ENCODE measurements around the gene SEC24D.
A peak's percentile ranks its signal among the peaks of the same experiment; 100 is the strongest.

Gene SEC24D

DNA sequence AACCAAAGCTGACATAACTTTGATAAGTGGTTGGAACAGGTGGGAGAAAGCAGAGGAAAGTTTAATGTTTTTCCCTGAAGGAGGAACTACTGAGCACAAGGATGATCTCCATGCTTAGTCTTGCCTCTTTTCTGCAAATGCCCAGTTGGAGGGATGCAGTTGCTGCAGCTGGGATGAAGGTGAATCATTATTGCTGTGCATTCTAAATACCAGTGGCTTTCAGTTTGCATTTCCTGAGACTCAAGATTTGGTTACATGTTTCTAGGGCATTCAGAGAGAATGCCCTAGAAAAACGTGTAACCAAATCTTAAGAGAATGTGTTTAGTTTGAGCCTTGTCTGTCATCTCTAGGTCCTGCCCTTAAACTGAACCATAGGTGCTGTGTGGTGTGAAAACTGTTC lies 108.6 kb downstream of the SEC24D start:
- H3K27me3 ChIP-seq (ENCODE audit: control insufficient read depth, insufficient read depth, low read length), result no peaks in the 10 kb centered on the region
- H3K9ac ChIP-seq (ENCODE audit: low read depth, low read length), result no peak overlapping the region
- H3K36me3 ChIP-seq (ENCODE audit: insufficient read depth, low read length), result peaks cover 88% of the 10 kb centered on the region
- no peak overlapping the region for H3K4me3 ChIP-seq (ENCODE audit: low read length)
- H3K4me2 ChIP-seq (ENCODE audit: low read length), result no peak overlapping the region
- H3K4me1 ChIP-seq (ENCODE audit: control insufficient read depth, insufficient read depth, low read length), result peaks cover 30% of the 10 kb centered on the region
- no peaks in the 10 kb centered on the region for H3K9me3 ChIP-seq (replicated peaks; ENCODE audit: low read length)

DNA sequence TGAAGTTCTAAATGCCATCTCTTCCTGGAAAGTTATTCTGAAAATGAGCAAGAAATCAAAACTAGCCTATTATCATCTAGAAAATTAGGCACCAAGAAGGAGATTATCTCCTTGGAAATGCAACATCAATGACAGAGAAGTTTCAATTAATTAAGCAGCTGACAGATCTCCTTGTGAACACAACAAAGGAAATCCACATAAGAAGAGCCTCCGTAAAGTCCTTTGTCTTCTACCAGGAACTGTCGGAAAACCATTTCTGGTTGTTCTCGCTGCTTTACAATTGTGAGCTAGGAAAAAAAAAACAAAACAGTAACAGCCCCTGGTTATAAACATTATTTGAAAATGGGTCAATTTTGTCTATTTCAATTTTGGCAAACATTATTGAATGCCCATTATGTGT lies 112.6 kb downstream of the SEC24D start:
- H3K9me3 ChIP-seq (replicated peaks; ENCODE audit: low read length), result no peaks in the 10 kb centered on the region
- no peak overlapping the region for H3K9ac ChIP-seq (ENCODE audit: low read depth, low read length)
- no peak overlapping the region for H3K4me2 ChIP-seq (ENCODE audit: low read length)
- H3K4me3 ChIP-seq (ENCODE audit: low read length), result no peak overlapping the region
- H3K36me3 ChIP-seq (ENCODE audit: insufficient read depth, low read length), result peaks cover 89% of the 10 kb centered on the region
- H3K27me3 ChIP-seq (ENCODE audit: control insufficient read depth, insufficient read depth, low read length), result no peaks in the 10 kb centered on the region
- H3K4me1 ChIP-seq (ENCODE audit: control insufficient read depth, insufficient read depth, low read length), result no peaks in the 10 kb centered on the region

- Histone ChIP-seq H3K9ac (ENCODE audit: low read depth, low read length) (no peak overlapping the region), H3K27me3 (ENCODE audit: control insufficient read depth, insufficient read depth, low read length) (no peaks in the 10 kb centered on the region), H3K9me3 (replicated peaks; ENCODE audit: low read length) (no peaks in the 10 kb centered on the region), H3K4me3 (ENCODE audit: low read length) (no peak overlapping the region), H3K4me1 (ENCODE audit: control insufficient read depth, insufficient read depth, low read length) (no peaks in the 10 kb centered on the region), H3K36me3 (ENCODE audit: insufficient read depth, low read length) (peaks cover 80% of the 10 kb centered on the region), H3K4me2 (ENCODE audit: low read length) (no peak overlapping the region)
Observed at GRCh38 chr4:118721752-118722151, 114.2 kb downstream of the SEC24D start.

GRCh38 chr4:118718511-118719170 lies 117.3 kb downstream of the SEC24D start:
- H3K4me1 ChIP-seq (ENCODE audit: control insufficient read depth, insufficient read depth, low read length), result no peaks in the 10 kb centered on the region
- H3K9ac ChIP-seq (ENCODE audit: low read depth, low read length), result no peak overlapping the region
- H3K9me3 ChIP-seq (replicated peaks; ENCODE audit: low read length), result no peaks in the 10 kb centered on the region
- no peak overlapping the region for H3K4me2 ChIP-seq (ENCODE audit: low read length)
- H3K4me3 ChIP-seq (ENCODE audit: low read length), result no peak overlapping the region
- no peaks in the 10 kb centered on the region for H3K27me3 ChIP-seq (ENCODE audit: control insufficient read depth, insufficient read depth, low read length)
- H3K36me3 ChIP-seq (ENCODE audit: insufficient read depth, low read length), result peaks cover 57% of the 10 kb centered on the region

DNA sequence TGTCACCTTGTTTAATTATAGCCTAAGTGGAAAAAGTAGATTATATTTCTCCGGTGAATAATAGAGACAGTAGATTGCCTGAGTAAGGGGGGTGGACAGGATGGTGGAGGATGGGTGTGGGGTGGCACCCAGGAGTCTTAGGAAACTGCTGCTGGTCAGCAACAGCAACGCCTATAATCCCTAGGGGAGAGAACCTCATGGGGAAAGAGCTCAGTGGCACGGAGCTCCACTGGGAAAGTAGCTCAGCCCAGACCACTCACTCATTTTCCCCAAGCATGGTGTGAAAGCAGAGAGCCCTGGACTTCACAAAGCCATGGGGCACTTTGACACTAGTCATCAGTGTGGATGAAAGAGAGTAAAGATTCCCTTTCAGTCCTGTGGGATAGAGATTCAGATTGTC lies 119.6 kb downstream of the SEC24D start:
- Histone ChIP-seq H3K27me3 (ENCODE audit: control insufficient read depth, insufficient read depth, low read length) (no peaks in the 10 kb centered on the region), H3K4me2 (ENCODE audit: low read length) (no peak overlapping the region), H3K4me1 (ENCODE audit: control insufficient read depth, insufficient read depth, low read length) (no peaks in the 10 kb centered on the region), H3K9me3 (replicated peaks; ENCODE audit: low read length) (no peaks in the 10 kb centered on the region), H3K36me3 (ENCODE audit: insufficient read depth, low read length) (peaks cover 43% of the 10 kb centered on the region), H3K4me3 (ENCODE audit: low read length) (no peak overlapping the region), H3K9ac (ENCODE audit: low read depth, low read length) (no peak overlapping the region)

- H3K4me3 ChIP-seq (ENCODE audit: low read length), result no peak overlapping the region
Observed at GRCh38 chr4:118714682-118715081, 121.2 kb downstream of the SEC24D start.

GRCh38 chr4:118712872-118713271 lies 123.1 kb downstream of the SEC24D start:
- no peak overlapping the region for H3K4me3 ChIP-seq (ENCODE audit: low read length)
- H3K4me1 ChIP-seq (ENCODE audit: control insufficient read depth, insufficient read depth, low read length), result no peaks in the 10 kb centered on the region
- no peak overlapping the region for H3K4me2 ChIP-seq (ENCODE audit: low read length)
- H3K36me3 ChIP-seq (ENCODE audit: insufficient read depth, low read length), result peaks cover 35% of the 10 kb centered on the region
- no peaks in the 10 kb centered on the region for H3K9me3 ChIP-seq (replicated peaks; ENCODE audit: low read length)
- no peaks in the 10 kb centered on the region for H3K27me3 ChIP-seq (ENCODE audit: control insufficient read depth, insufficient read depth, low read length)
- H3K9ac ChIP-seq (ENCODE audit: low read depth, low read length), result no peak overlapping the region

More at GRCh38 chr4:118714682-118715081, 121.2 kb downstream of the SEC24D start:
- Histone ChIP-seq H3K9ac (ENCODE audit: low read depth, low read length) (no peak overlapping the region), H3K36me3 (ENCODE audit: insufficient read depth, low read length) (peaks cover 44% of the 10 kb centered on the region), H3K27me3 (ENCODE audit: control insufficient read depth, insufficient read depth, low read length) (no peaks in the 10 kb centered on the region), H3K4me1 (ENCODE audit: control insufficient read depth, insufficient read depth, low read length) (no peaks in the 10 kb centered on the region), H3K4me2 (ENCODE audit: low read length) (no peak overlapping the region), H3K9me3 (replicated peaks; ENCODE audit: low read length) (no peaks in the 10 kb centered on the region)

GRCh38 chr4:118711052-118711451 lies 124.9 kb downstream of the SEC24D start:
- peaks cover 36% of the 10 kb centered on the region for H3K36me3 ChIP-seq (ENCODE audit: insufficient read depth, low read length)
- no peaks in the 10 kb centered on the region for H3K27me3 ChIP-seq (ENCODE audit: control insufficient read depth, insufficient read depth, low read length)
- no peak overlapping the region for H3K4me3 ChIP-seq (ENCODE audit: low read length)
- no peaks in the 10 kb centered on the region for H3K9me3 ChIP-seq (replicated peaks; ENCODE audit: low read length)
- H3K4me2 ChIP-seq (ENCODE audit: low read length), result no peak overlapping the region
- H3K4me1 ChIP-seq (ENCODE audit: control insufficient read depth, insufficient read depth, low read length), result no peaks in the 10 kb centered on the region
- no peak overlapping the region for H3K9ac ChIP-seq (ENCODE audit: low read depth, low read length)

DNA sequence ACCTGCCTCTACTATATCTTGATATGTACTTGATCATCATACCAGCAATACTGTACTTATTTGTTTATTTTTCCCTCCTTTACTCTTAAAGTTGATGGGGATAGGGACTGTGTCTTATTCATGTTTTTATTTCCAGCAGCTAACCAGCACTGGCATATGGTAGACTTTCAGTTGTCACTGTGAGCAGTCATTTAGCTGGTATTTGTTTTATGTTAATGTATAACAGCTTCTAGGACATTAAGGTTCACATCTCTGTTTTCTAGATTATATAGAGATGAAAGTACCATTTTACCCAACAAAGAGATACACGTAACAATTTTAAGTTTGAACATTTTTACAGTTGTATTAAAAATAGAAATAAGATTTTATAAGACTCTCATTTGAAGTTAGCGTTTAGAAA lies 132.8 kb downstream of the SEC24D start:
- Histone ChIP-seq H3K9me3 (replicated peaks; ENCODE audit: low read length) (no peaks in the 10 kb centered on the region), H3K36me3 (ENCODE audit: insufficient read depth, low read length) (peaks cover 47% of the 10 kb centered on the region), H3K4me1 (ENCODE audit: control insufficient read depth, insufficient read depth, low read length) (no peaks in the 10 kb centered on the region), H3K4me2 (ENCODE audit: low read length) (no peak overlapping the region), H3K4me3 (ENCODE audit: low read length) (no peak overlapping the region), H3K27me3 (ENCODE audit: control insufficient read depth, insufficient read depth, low read length) (no peaks in the 10 kb centered on the region), H3K9ac (ENCODE audit: low read depth, low read length) (no peak overlapping the region)

DNA sequence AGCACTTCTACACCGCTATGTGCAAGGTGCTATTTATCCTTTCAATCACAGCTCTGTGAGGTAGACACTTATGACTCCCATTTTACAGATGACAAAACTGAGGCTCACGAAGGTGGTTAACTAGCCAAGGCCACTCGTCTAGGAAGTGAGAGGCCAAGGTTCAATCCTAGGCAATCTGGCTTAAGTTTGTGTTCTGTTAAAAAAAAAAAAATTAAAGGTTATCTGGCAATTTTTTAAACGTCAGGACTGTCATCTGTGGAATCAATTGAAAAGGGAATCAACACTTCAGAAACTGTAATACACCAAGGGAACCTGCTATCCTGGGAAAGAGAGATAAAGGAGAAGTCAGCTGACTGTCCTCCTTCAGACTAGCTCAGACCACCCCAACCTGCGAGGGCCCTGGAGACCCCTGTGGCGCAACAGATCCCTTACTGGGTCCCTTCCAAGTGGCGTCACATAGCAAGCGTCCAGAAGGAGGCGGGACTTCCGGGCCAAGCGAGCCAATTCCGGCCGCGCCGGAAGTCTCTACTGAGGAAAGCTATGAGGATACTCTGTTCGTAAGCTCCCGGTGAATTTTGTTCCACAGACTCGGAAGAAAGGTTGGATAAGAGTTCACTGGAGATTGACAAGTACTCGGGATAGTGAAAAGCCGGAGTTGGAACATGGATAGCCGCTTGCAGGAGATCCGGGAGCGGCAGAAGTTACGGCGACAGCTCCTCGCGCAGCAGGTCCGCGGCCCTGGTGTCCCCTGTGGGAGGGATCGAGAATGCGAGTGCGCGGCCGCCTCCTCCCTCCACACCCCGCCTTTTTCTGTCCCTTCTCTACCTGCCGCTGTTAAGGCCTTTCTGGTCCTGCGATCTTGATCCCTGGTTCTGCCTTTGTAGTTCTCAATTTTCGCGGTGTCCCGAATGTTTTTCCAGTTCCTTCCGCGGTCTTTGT lies 150.8 kb downstream of the SEC24D start, which contains the start of gene METTL14:
Gene METTL14, plus strand, starts transcription at position 520 of the 939 bp plus-strand sequence. Its CDS starts 143 bp downstream, at position 663.
- H3K27me3 ChIP-seq (ENCODE audit: control insufficient read depth, insufficient read depth, low read length), result no peaks in the 10 kb centered on the region
- peak within 1 kb of the TSS; percentile 91 for H3K9ac ChIP-seq (ENCODE audit: low read depth, low read length)
- peak within 1 kb of the TSS; percentile 91 for H3K4me3 ChIP-seq (ENCODE audit: low read length)
- no peaks in the 10 kb centered on the region for H3K9me3 ChIP-seq (replicated peaks; ENCODE audit: low read length)
- H3K4me1 ChIP-seq (ENCODE audit: control insufficient read depth, insufficient read depth, low read length), result peaks cover 6% of the 10 kb centered on the region
- H3K36me3 ChIP-seq (ENCODE audit: insufficient read depth, low read length), result peaks cover 8% of the 10 kb centered on the region
- peak within 1 kb of the TSS; percentile 88 for H3K4me2 ChIP-seq (ENCODE audit: low read length)

GRCh38 chr4:118683513-118683912 lies 152.4 kb downstream of the SEC24D start:
- Histone ChIP-seq H3K9me3 (replicated peaks; ENCODE audit: low read length) (no peaks in the 10 kb centered on the region), H3K4me1 (ENCODE audit: control insufficient read depth, insufficient read depth, low read length) (peaks cover 6% of the 10 kb centered on the region), H3K27me3 (ENCODE audit: control insufficient read depth, insufficient read depth, low read length) (no peaks in the 10 kb centered on the region), H3K4me3 (ENCODE audit: low read length) (no peak overlapping the region), H3K4me2 (ENCODE audit: low read length) (no peak overlapping the region), H3K9ac (ENCODE audit: low read depth, low read length) (no peak overlapping the region), H3K36me3 (ENCODE audit: insufficient read depth, low read length) (no peaks in the 10 kb centered on the region)

Measured in skeletal muscle satellite cell (primary cell).